ENCODE measurements around the gene NAA80.
"Not testable (repeated sequence)": the region's sequence is repeated elsewhere in the genome, so short reads cannot be mapped to it uniquely, and the experiment has no call there.

- not testable (repeated sequence) for TF ChIP-seq CTCF (conservative IDR thresholded peaks at IDR 0.05); EZH2 (IDR thresholded peaks at IDR 0.05; ENCODE audit: low read depth)
These were observed 12.8 kb upstream of the NAA80 start for GRCh38 chr3:50312041-50312440.

All from PC-9 (cell line).